ENCODE data around the gene RBM20.

Gene RBM20

DNA sequence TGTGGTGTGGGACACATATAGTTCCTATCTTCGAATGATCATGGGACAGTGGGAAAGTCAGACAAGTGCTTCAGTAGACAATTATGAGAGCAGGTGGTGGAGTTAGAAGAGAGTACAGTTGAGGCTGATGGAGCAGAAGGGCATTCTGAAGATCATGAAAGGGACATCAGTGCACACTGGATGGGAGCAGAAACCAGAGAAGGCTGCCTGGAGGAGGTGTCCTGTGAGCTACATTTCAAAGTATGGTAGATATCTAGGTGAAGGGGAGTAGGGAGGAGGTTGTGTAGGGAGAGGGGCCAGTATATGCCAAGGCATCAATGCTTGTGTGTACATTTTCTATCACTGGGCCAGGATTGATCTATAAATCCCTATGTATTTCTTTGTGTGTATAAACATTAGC is 127.3 kb downstream of the RBM20 start:
- no peak overlapping the region for H3K4me3 ChIP-seq (replicated peaks; ENCODE audit: low read depth, low read length)
- TF ChIP-seq, protein P1, sequence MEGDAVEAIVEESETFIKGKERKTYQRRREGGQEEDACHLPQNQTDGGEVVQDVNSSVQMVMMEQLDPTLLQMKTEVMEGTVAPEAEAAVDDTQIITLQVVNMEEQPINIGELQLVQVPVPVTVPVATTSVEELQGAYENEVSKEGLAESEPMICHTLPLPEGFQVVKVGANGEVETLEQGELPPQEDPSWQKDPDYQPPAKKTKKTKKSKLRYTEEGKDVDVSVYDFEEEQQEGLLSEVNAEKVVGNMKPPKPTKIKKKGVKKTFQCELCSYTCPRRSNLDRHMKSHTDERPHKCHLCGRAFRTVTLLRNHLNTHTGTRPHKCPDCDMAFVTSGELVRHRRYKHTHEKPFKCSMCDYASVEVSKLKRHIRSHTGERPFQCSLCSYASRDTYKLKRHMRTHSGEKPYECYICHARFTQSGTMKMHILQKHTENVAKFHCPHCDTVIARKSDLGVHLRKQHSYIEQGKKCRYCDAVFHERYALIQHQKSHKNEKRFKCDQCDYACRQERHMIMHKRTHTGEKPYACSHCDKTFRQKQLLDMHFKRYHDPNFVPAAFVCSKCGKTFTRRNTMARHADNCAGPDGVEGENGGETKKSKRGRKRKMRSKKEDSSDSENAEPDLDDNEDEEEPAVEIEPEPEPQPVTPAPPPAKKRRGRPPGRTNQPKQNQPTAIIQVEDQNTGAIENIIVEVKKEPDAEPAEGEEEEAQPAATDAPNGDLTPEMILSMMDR (IDR thresholded peaks at IDR 0.05; ENCODE audit: low read depth, low read length, missing control alignments), result no peak
- DNase-seq (ENCODE audit: extremely low read depth, low read depth), result no peak

DNA sequence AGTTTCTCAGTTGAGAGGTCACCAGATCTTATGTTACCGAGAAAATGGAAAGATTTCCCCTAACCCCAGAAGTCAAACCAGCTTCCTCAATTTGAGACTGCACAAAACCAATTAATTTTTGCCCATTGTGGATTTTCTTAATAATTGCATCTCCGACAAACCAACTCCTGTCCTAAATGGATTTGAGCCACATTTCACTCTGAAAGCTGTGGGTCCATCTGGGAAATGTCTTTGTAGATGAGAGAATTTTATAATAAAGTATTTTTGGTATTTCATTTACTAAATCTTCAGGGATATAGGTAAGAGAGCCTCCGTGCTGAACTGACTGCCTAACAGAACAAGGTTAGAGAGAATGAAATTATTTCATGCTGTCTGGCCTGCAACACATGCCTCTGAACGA is 127.9 kb downstream of the RBM20 start:
- no peak for DNase-seq (ENCODE audit: extremely low read depth, low read depth)
- no peak overlapping the region for H3K4me3 ChIP-seq (replicated peaks; ENCODE audit: low read depth, low read length)
- TF ChIP-seq, protein P1 (IDR thresholded peaks at IDR 0.05; ENCODE audit: low read depth, low read length, missing control alignments), result no peak

DNA sequence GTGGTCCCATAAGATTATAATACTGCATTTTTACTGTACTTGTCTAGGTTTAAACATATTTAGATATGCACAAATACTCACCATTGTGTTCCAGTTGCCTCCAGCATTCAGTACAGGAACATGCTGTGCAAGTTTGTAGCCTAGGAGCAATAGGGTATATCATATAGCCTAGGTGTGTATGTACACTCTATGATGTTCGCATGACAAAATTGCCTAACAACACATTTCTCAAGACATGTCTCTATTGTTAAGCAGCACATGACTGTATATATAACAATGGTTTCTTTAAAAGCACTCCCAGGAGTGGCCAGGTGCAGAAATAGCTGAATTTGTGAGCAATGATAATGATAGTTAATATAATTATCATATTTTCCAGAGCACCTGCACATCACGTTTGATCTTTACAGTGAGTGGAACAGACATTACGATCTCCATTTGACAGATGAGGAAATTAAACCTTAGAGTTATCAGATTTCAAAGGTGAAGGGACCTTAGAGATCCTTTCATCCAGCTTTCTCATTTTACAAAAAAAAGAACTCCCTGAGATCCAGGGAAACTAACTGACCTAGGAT is 128.4 kb downstream of the RBM20 start:
- DNase-seq (ENCODE audit: extremely low read depth, low read depth), result no peak
- H3K4me3 ChIP-seq (replicated peaks; ENCODE audit: low read depth, low read length), result no peak overlapping the region
- TF ChIP-seq, protein P1 (IDR thresholded peaks at IDR 0.05; ENCODE audit: low read depth, low read length, missing control alignments), result no peak

DNA sequence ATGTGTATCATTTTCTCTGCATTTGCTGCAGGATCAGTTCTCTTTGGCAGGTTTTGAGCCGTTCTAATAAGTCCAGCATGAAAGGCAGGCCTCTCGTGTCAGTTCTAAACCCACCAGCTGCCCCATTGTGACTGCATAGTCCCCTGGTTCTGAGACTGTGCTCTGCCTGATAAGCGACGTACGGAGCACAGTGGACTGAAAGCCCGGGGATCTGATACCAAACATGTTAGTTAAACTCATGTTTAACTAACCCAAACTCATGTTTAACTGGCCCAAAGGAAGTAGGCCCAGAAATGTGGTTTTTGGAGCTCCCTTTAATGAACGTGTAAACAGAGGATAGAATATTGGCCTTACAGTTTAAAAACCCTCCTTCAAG is 129.5 kb downstream of the RBM20 start:
- no peak for DNase-seq (ENCODE audit: extremely low read depth, low read depth)
- TF ChIP-seq, protein P1 (IDR thresholded peaks at IDR 0.05; ENCODE audit: low read depth, low read length, missing control alignments), result no peak
- H3K4me3 ChIP-seq (replicated peaks; ENCODE audit: low read depth, low read length), result no peak overlapping the region

DNA sequence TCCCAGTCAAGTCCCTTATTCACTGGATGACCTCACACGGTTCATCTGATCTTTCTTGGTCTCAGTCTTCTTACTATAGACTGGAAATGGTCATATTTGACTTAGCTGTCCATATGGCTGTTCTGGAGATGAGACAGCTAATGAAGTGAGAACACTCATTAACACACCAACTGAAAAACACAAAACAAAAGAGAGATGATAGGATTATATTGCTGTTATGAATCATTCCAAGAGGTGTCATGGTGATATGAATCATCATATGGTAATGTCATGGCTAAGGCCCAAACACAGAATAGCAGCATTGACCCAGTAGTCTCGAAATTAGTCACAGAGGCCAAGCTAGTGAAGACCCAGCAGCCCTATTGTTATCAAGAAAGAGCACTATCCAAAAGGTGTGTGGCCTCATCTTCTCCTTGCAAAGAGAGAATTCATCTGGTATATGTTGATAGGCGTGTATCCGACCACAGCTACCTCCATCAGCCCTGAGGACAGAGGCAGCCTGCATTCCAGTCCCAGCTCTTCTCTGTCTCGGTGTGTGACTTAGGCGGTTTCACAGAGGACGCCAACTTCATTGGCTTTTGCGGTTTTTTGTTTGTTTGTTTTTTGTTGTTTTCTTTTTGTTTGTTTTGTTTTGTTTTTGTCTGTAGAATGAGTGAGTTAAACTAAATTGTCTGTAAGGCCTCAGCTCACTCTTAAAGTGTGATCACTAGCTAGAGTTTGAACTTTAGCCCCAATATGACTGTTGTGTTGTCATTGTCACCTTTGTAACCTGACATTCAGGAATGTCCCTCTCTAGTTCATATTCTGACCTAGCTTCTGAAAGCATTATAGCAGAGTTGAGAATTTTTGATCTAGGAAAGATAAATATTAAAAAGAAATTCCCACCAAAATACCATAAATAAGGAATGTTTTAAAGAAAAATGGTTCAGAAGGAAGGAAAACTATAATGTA is 130.2 kb downstream of the RBM20 start:
- TF ChIP-seq, protein P1 (IDR thresholded peaks at IDR 0.05; ENCODE audit: low read depth, low read length, missing control alignments), result no peak
- DNase-seq (ENCODE audit: extremely low read depth, low read depth), result no peak

DNA sequence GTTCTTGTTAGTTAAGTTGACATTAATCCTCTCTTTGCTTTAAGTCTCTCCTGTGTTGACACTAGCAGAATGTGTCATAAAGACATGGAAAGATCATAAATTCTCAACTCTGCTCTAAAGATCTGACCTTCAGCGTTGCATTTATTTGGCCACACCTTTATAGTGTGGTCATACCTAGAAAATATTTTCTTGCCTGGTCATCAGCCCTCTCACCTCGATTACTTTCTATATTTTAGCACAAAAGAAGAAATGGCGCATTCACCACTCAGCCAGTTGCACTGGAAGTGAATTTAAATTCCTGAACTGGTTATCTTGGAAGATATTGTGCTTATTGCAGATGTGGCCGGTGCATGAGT is 130.9 kb downstream of the RBM20 start:
- TF ChIP-seq, protein P1 (IDR thresholded peaks at IDR 0.05; ENCODE audit: low read depth, low read length, missing control alignments), result no peak
- H3K4me3 ChIP-seq (replicated peaks; ENCODE audit: low read depth, low read length), result no peak overlapping the region
- DNase-seq (ENCODE audit: extremely low read depth, low read depth), result no peak

More for the DNA sequence above, 130.2 kb downstream of the RBM20 start:
- no peak overlapping the region for H3K4me3 ChIP-seq (replicated peaks; ENCODE audit: low read depth, low read length)
